Measurements from ENCODE around the gene MTMR11.
"Not testable (repeated sequence)": the region's sequence is repeated elsewhere in the genome, so short reads cannot be mapped to it uniquely, and the experiment has no call there.

MTMR11 gene

DNA sequence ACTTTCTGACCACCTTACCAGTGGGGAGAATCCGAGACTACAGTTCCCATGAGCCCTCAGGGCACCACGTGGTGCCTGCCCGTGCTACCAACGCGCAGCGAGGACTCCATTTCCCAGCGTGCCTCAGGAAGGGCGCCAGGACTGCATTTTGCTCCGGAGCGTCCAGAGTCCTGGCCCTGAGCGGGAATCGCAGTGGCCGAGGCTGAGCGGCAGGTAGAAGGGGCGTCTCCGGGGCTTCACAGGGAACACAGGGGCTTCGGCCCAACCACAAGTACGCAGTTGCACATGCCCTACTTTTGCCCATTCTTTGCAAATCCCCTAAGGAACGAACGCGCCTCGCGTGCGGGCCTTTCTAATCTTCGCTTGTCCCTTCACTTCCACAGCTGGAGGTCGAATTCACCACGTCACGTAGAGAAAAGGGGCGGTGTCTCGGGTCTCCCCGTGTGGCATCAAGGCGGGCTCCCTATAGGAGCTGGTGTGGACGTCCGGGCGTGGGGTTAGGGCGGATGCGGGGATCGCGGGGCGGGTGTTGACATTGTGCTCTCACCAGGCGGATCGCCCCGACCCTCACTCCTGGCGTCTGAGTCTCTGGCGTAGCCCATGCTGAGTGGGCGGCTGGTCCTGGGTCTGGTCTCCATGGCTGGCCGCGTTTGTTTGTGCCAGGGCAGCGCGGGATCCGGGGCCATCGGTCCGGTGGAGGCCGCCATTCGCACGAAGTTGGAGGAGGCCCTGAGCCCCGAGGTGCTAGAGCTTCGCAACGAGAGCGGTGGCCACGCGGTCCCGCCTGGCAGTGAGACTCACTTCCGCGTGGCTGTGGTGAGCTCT lies 37.0 kb downstream of the MTMR11 start, which contains the start of gene BOLA1:
Gene BOLA1 (plus strand): TSS at position 109 of the 825 bp plus-strand sequence. CDS start 492 bp downstream, at position 601.
- DNase-seq, result peak; percentile 36 to 70 (median 54)

DNA sequence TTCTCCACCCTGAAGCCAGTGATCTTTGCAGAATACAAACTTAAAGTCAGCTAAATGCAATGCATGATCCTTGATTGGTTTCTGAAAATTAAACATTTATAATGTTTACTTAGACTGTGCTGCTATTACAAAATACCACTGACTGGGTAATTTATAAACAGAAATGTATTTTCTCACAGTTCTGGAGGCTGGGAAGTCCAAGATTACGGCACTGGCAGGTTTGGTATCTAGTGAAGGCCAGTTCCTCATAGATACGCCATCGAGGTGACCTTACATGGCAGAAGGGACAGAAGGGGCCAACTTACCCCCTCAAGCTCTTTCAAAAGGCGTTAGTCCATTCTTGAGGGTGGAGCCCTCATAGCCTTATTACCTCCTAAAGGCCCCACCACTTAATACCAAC lies 40.1 kb downstream of the MTMR11 start:
- DNase-seq, result no peak

DNA sequence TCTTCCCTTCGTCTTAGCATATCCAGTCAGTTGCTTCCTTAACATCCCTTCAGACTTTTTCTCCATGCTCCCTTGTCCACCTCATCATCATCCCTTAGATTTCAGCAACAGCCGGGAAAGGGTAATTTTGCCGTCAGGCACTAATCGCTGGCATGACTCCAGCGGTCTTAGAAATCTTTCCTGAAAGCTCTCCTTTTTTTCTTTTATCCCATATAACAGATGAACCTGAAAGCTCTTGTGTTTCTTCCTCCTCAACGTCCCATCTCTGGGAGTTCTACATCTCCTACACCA lies 47.7 kb downstream of the MTMR11 start:
- DNase-seq, result no peak

DNA sequence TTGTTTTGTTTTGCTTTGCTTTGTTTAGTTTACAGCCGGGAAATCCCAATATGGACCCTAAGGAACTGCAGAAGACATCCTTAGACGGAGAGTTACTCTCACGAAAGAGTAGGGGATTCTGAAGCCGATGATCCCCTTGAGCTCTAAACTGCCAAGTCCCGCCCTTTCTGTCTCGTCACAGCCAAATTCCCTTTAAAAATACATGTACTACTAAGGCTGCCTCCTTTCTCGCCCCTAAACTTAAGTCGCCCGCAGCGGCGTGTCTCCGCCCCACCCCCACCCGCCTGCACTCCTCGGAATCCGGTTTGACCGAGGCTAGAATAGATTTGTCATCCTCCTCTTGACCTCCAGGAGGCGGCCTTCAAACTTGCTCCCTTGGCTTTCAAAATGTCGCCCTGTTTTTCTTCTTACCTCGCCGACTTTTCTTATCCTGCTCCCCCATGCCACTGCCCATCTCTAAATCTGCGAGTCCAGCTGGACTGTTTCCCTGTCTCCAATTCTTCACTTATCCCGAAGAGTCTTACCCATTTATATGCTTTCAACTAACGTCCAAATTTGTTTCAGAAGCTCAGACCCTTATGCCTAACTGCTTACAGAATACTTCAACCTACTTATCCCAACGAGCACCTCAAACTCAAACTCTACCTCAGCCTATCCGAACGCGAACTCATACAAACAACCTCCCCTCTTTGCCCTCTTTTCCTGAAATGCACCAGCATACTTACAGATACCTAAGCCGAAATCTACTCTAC lies 48.3 kb downstream of the MTMR11 start:
- DNase-seq, result peak; percentile 24 to 52 (median 38)

DNA sequence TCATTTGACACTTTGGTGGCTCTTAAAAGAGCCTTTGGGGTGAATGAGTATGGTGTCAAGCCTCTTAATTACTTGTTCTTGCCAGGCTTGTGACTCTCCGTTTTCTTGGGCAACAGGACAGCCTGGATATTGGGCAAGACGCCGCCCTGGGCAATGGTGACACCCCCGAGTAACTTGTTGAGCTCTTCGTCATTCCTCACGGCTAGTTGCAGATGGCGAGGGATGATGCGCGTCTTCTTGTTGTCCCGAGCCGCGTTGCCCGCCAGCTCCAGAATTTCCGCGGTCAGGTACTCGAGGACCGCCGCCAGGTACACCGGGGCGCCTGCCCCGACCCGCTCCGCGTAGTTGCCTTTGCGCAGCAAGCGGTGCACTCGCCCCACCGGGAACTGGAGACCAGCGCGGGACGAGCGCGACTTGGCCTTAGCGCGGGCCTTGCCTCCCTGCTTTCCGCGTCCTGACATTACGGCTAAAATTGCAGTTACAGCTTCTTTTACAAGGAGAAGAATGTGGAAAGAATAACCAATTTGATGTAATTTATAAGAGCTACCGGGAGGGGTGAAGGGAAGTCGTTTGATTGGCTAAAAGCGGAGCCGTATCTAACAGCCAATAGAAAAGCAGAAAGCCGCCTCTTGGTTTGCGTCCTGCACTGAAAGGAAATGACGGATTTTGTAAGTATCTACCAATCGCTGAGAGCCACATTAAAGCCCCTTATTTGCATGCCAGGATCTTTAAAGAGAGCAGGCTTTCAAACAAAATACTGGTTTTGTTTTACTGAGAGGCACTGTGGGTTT lies 49.0 kb downstream of the MTMR11 start:
- peak; percentile 37 to 61 (median 53) for DNase-seq

DNA sequence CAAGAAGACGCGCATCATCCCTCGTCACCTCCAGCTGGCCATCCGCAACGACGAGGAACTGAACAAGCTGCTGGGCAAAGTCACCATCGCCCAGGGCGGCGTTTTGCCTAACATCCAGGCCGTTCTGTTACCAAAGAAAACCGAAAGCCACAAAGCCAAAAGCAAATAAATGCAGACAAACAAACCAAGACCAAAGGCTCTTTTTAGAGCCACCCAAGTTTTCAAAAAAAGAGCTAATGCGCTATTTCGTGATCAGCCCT lies 49.6 kb downstream of the MTMR11 start:
- DNase-seq, result not testable (repeated sequence)

DNA sequence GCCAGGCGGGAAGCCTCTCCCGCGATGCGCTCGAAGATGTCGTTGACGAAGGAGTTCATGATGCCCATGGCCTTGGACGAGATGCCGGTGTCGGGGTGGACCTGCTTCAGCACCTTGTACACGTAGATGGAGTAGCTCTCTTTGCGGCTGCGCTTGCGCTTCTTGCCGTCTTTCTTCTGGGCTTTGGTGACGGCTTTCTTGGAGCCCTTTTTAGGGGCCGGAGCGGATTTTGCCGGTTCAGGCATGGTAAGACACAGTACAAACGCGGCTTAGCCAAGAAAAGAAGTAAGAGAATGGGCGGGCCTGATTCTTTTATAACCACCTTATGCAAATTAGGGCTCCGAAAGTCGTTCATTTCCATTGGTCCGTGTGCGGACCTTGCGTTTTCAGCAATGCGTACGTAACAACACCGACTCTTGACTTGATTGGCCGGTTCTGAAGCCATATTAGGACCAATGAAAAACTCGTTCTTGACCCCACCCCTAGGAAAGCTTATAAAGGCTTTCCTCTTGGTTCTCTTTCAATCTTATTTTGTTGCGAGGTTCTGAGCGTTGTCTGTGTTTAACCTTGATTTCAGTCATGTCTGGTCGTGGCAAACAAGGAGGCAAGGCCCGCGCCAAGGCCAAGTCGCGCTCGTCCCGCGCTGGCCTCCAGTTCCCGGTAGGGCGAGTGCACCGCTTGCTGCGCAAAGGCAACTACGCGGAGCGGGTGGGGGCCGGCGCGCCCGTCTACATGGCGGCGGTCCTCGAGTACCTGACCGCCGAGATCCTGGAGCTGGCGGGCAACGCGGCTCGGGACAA lies 50.1 kb downstream of the MTMR11 start:
- peak; percentile 59 to 77 (median 64) for DNase-seq

DNA sequence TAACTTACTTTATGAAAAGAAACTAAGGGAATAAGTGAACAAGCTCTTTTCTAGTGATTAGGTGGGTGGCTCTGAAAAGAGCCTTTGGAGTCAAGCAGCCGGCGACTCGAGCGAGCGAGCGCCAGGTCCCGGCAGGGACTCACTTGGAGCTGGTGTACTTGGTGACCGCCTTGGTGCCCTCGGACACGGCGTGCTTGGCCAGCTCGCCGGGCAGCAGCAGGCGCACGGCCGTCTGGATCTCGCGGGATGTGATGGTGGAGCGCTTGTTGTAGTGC lies 50.6 kb downstream of the MTMR11 start:
- not testable (repeated sequence) for DNase-seq

DNA sequence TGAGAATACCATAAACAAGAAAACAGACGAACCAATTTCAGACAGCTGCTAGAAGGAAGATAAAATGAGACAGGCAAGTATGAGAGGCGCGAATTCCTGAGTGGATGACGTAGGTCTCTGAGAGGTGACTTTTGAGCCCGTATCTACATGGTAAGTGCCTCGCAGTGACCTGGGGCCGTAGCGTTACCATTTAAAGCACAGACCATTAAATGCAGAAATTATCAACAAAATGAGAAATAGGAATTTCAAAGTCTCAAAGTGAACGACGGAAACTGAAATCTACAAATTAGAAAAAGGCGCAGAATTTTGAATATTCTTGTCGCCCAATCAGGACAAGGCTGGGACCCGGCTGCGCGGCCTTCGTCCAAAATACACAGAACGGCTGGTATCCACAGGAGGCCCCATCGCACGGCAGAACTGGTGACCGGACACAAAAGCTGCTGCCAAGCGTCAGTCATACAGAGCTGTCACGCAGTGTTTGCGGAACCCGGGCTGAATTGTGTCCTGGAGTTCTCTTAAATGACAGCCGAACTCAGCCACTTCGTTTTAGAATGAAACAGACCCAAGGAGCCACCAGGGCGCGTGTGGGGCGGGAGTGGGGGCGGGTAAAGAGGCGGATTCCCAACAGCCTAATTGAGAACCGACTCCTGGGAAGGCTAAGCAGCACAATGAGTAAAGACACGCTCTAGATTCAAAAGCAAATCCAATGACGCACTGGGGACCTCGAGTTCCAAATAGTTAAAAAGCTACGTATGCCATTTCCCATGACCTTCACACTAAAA lies 51.1 kb downstream of the MTMR11 start:
- peak; percentile 17 to 54 (median 30) for DNase-seq

DNA sequence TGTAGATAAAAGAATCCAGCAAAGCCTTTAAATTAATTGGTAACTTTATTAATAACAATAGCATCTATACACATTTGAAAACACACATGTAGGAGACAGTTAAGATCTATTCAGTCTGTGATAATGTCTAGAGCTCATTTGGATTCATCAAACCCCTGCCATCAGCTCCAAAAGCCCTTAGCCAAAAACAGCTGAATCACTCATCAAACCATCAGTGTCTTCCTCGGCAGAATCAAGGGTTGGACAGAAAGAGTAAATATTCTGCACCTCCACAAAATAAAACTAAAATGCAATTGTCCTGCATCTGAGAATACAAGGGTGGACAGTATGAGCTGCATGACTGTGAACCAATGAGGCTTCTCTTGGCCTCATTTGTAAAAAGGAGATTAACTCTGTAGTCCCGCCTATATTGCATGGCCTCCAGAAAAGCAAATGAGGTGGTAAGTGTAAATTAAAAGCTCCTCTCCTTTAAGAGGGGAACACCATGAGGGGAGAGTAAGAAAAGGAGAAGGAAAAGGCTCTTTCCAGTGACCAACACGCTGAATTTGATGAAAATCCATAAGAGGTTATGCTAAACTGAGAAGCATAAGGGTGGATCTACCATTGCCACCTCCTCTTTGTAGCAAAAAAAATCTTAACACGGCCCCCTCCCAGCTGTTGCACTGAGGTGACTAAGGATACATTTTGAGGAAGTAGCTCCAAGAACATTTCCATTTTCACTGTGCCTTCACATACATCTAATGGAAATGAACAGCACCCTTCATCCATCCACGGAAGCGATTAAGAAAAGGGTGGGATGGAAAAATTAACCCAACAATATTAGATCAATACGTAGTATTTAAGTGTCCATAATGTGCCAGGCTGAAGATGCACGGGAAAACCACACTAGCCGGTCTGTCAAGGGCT lies 52.0 kb downstream of the MTMR11 start:
- no peak for DNase-seq

DNA sequence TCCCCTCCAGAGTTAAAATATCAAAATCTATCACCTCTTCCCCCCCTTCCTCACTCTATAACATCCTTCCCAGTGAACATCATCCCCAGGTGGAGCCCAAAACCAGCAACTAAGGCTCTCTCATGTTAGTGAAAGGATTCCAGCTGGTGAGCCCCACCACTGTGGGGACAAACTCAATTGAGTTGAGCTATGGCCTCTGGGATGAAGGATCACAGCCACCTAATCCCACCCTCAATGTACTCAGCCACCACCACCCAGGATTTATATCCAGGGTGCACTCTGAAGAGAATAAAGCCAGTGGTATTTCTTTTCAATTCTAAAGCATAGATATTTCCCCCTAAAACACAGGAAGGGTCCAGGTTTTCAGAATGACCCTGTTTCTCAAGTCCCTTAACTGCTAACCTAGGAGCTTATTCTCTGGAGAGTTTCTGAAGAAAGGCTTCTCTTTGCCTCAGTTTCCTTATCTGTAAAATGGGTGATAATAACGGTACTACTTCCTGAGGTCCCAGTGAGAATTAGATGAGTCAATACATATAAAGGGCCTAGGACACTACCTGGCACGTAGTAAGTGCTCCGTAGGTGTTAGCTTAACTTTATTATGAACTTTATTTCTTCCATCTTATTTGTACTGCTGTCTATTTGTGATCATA lies 53.0 kb downstream of the MTMR11 start:
- DNase-seq, result no peak

DNA sequence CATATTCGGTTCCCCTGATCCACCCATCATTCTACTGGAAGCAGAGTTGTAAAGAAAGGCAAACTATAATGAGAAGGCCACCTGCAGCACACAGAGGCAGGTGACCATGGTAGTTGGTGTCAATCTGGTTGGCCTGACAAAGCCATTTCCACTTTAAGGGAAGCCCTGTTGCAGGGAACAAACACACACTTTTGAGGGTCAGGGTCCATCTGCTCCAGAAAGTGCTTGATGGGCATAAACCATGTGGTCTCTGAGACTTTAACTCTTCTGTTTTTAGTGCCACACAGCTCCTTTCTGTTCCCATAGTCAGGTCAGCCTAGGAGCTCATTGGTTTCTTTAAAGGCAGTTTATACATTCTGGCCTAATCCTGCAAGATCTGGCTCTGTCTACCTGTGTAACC lies 54.8 kb downstream of the MTMR11 start:
- no peak for DNase-seq

DNA sequence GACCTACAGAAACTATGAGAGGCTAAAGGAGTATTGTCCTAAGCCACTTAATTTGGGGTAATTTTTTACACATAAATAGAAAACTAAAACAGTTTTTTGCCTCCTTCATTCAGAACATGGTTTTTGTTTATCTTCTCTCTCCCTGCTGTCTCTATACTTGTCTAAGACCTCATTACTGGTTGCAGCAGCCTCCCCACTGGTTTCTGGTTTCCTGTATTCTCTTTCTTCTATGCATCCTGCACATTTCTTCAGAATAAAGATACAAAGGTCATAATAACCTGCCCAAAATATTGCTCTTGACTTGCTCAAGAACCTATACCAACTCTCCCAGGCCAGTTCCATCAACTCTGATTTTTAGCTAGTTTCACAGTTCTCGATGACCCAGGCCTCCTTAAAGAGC lies 57.1 kb downstream of the MTMR11 start:
- DNase-seq, result no peak
